Natural killer cell (primary cell): ENCODE data around the gene EIF2AK2. TPM values are rescaled to one million over a fixed set of nuclear protein-coding genes. Genes with fewer than 3 reads are reported as not detected.

ENCODE experiments used
- ATAC-seq, 3 donors: fragments of 150-1000 bp in 2 of 3; fragments of 200-7000 bp in 1 of 3; cut with Tn5 transposase; 1 replicate in 1 of 3; 2 replicates in 2 of 3; pipeline ENCODE4 v1.10.0; 2021; ENCODE audit warnings: mild to moderate bottlenecking in 2 of 3, moderate library complexity in 2 of 3
- DNase-seq, 2 donors: peaks; one replicate each; pipeline versions ENCODE4 v3.0.0 to v3.0.0-alpha.2; 2013 to 2021; ENCODE audit warnings: mixed read lengths in 1 of 2
- H3K27ac ChIP-seq: one replicate; pipeline ENCODE4 v1.5.1; 2013; ENCODE audit warnings: mild to moderate bottlenecking, low read length
- H3K27me3 ChIP-seq: one replicate; pipeline ENCODE4 v1.6.1; 2013; ENCODE audit warnings: low read length; ENCODE audit not compliant: control insufficient read depth, insufficient read depth
- H3K36me3 ChIP-seq: one replicate; pipeline ENCODE4 v1.6.1; 2013; ENCODE audit warnings: low read length; ENCODE audit not compliant: control insufficient read depth, insufficient read depth
- H3K4me1 ChIP-seq: one replicate; pipeline ENCODE4 v1.6.1; 2013; ENCODE audit warnings: low read length; ENCODE audit not compliant: control insufficient read depth, insufficient read depth
- H3K4me3 ChIP-seq: one replicate; pipeline ENCODE4 v1.5.1; 2013; ENCODE audit warnings: low read length
- H3K9me3 ChIP-seq: one replicate; pipeline ENCODE4 v1.6.1; 2013; ENCODE audit warnings: low read length; ENCODE audit not compliant: control insufficient read depth, insufficient read depth
- H3K27ac Mint-ChIP-seq, 2 donors: one replicate each; pipeline ENCODE4 v1.8.0; 2022; ENCODE audit warnings: mild to moderate bottlenecking in 2 of 2, mixed read lengths in 2 of 2, moderate library complexity in 1 of 2
- H3K27me3 Mint-ChIP-seq, 2 donors: one replicate each; pipeline ENCODE4 v1.8.0; 2022; ENCODE audit warnings: low read depth in 2 of 2, mixed read lengths in 2 of 2
- H3K36me3 Mint-ChIP-seq: one replicate; pipeline ENCODE4 v1.8.0; 2022; ENCODE audit warnings: mixed read lengths
- H3K4me1 Mint-ChIP-seq, 2 donors: one replicate each; pipeline ENCODE4 v1.8.0; 2022; ENCODE audit warnings: mixed read lengths in 2 of 2
- H3K4me3 Mint-ChIP-seq: one replicate; pipeline ENCODE4 v1.8.0; 2022; ENCODE audit warnings: mild to moderate bottlenecking, moderate library complexity, mixed read lengths
- H3K9me3 Mint-ChIP-seq, 2 donors: one replicate each; pipeline ENCODE4 v1.8.0; 2022; ENCODE audit warnings: mixed read lengths in 2 of 2
- WGBS: methylation state at CpG from one replicate; pipeline ENCODE4 v1.1.7; 2013; ENCODE audit warnings: missing lambda C conversion rate; ENCODE audit not compliant: insufficient coverage; 5-methylcytosine and 5-hydroxymethylcytosine counted together
- intact Hi-C: fragments of 100-400 bp; cut with micrococcal nuclease; formaldehyde crosslinking; loops from one replicate; pipeline ENCODE4 v1.14.2; 2022
- total RNA-seq, 4 donors: library from RNA; stranded (reverse); fragments of 120-200 nt in 1 of 4; gene quantifications; one replicate each; pipeline versions ENCODE4 v1.2.3 to v1.2.4, GENCODE V29; 2013 to 2022
- TF ChIP-seq, protein P1 (sequence below): fragments of 200-600 bp; IDR thresholded peaks from one replicate; pipeline ENCODE4 v1.8.0; 2022; ENCODE audit warnings: antibody characterized with exemption

EIF2AK2 gene
- total RNA-seq, 3 donors from 2014 or later (not counting 1 experiment from before 2014, with no cell fraction given) = 29.9 to 47.3 (median 43.9) TPM

- H3K27ac ChIP-seq = peak overlapping the region; percentile 14
- H3K36me3 ChIP-seq = peaks cover 52% of the 10 kb centered on the region
- peaks cover 11% of the 10 kb centered on the region for H3K4me1 ChIP-seq
- TF ChIP-seq, protein P1, sequence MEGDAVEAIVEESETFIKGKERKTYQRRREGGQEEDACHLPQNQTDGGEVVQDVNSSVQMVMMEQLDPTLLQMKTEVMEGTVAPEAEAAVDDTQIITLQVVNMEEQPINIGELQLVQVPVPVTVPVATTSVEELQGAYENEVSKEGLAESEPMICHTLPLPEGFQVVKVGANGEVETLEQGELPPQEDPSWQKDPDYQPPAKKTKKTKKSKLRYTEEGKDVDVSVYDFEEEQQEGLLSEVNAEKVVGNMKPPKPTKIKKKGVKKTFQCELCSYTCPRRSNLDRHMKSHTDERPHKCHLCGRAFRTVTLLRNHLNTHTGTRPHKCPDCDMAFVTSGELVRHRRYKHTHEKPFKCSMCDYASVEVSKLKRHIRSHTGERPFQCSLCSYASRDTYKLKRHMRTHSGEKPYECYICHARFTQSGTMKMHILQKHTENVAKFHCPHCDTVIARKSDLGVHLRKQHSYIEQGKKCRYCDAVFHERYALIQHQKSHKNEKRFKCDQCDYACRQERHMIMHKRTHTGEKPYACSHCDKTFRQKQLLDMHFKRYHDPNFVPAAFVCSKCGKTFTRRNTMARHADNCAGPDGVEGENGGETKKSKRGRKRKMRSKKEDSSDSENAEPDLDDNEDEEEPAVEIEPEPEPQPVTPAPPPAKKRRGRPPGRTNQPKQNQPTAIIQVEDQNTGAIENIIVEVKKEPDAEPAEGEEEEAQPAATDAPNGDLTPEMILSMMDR = no peak
- peaks cover 23% of the 10 kb centered on the region for H3K36me3 Mint-ChIP-seq
- no peaks in the 10 kb centered on the region for H3K27me3 ChIP-seq
- peak overlapping the region; percentile 45 for H3K4me3 Mint-ChIP-seq
- 40% methylated on average over 1 of the region's 1 CpG for WGBS
- intact Hi-C loops = loop anchor here (1.0 kb wide), 1 partner anchor 30 kb away; the partner anchor contains the start of genes CEBPZ and NDUFAF7
- no peaks in the 10 kb centered on the region for H3K27me3 Mint-ChIP-seq
- DNase-seq (peak; percentile 27 to 51), ATAC-seq (peak; percentile 88 to 94 (median 89))
- H3K27ac Mint-ChIP-seq = peak overlapping the region; percentile 56 to 85
- no peaks in the 10 kb centered on the region for H3K9me3 ChIP-seq
- peaks cover 30 to 32% of the 10 kb centered on the region in 2 donors for H3K4me1 Mint-ChIP-seq
- no peak overlapping the region for H3K4me3 ChIP-seq
- peaks cover 0 to 2% of the 10 kb centered on the region in 2 donors for H3K9me3 Mint-ChIP-seq
Measured at GRCh38 chr2:37201766-37202165, 45.0 kb upstream of the EIF2AK2 start.

- DNase-seq (no peak), ATAC-seq (no peak)
- H3K4me3 ChIP-seq = no peak overlapping the region
- H3K36me3 Mint-ChIP-seq = peaks cover 20% of the 10 kb centered on the region
- H3K27me3 ChIP-seq = no peaks in the 10 kb centered on the region
- H3K27ac ChIP-seq = no peak overlapping the region
- peaks cover 35 to 37% of the 10 kb centered on the region in 2 donors for H3K4me1 Mint-ChIP-seq
- H3K9me3 ChIP-seq = no peaks in the 10 kb centered on the region
- no peak overlapping the region for H3K4me3 Mint-ChIP-seq
- H3K9me3 Mint-ChIP-seq = no peaks in the 10 kb centered on the region
- no CpG with 5 or more reads among the region's 1 CpG for WGBS
- peak overlapping the region; percentile 56 to 85 for H3K27ac Mint-ChIP-seq
- H3K4me1 ChIP-seq = peaks cover 13% of the 10 kb centered on the region
- TF ChIP-seq, protein P1 = no peak
- peaks cover 48% of the 10 kb centered on the region for H3K36me3 ChIP-seq
- H3K27me3 Mint-ChIP-seq = no peaks in the 10 kb centered on the region
- intact Hi-C loops = loop anchor here (1.0 kb wide), 1 partner anchor 30 kb away; the partner anchor contains the start of genes CEBPZ and NDUFAF7
Measured at GRCh38 chr2:37201208-37201607, 44.4 kb upstream of the EIF2AK2 start.

- Mint-ChIP-seq H3K27ac (no peak overlapping the region), H3K9me3 (no peaks in the 10 kb centered on the region)
Measured at GRCh38 chr2:37198681-37199065, 41.9 kb upstream of the EIF2AK2 start.

More at GRCh38 chr2:37198681-37199065, 41.9 kb upstream of the EIF2AK2 start:
- DNase-seq = no peak
- Mint-ChIP-seq H3K27me3 (no peaks in the 10 kb centered on the region), H3K4me1 (peaks cover 34 to 37% of the 10 kb centered on the region in 2 donors), H3K4me3 (no peak overlapping the region), H3K36me3 (peaks cover 4% of the 10 kb centered on the region)
- ATAC-seq = no peak
- Histone ChIP-seq H3K4me3 (no peak overlapping the region), H3K27ac (no peak overlapping the region), H3K4me1 (peaks cover 18% of the 10 kb centered on the region), H3K36me3 (peaks cover 28% of the 10 kb centered on the region), H3K9me3 (no peaks in the 10 kb centered on the region), H3K27me3 (no peaks in the 10 kb centered on the region)
- intact Hi-C loops = no loop called here
- 99% methylated on average over 8 of the region's 8 CpGs for WGBS
- TF ChIP-seq, protein P1 = no peak
